GM19455 (cell line): ENCODE measurements around the gene WDR74.
"Not testable (repeated sequence)": the region's sequence is repeated elsewhere in the genome, so short reads cannot be mapped to it uniquely, and the experiment has no call there.

ENCODE experiments used
- ATAC-seq: cut with Tn5 transposase; IDR thresholded peaks from one replicate; pipeline ENCODE4 v1.9.1; 2021; ENCODE audit not compliant: unreplicated experiment

The WDR74 gene

DNA sequence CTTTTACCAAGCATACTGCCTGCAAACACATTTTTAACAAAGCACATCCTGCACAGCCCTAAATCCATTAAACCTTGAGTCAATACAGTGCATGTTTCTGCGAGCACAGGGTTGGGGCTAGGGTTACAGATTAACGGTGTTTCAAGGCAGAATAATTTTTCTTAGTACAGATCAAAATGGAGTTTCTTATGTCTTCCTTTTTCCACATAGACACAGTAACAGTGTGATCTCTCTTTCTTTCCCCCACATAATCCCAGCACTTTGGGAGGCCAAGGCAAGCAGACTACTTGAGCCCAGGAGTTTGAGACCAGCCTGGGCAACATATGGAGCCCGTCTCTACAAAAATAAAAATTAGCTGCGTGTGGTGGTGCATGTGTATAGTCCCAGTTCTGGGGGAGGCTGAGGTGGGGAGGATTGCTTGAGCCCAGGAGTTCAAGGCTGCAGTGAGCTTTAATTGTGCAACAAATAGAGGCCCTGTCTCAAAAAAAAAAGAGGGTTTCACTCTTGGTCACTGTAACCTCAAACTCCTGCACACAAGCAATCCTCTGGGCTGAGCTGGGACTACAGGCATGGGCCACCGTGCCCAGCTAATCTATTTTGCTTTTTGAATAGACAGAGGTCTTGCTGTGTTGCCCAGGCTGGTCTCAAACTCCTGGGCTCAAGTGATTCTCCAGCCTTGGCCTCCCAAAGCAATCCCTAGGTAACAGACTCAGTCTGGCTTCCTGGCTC is 21.6 kb upstream of the WDR74 start:
- no peak for ATAC-seq

DNA sequence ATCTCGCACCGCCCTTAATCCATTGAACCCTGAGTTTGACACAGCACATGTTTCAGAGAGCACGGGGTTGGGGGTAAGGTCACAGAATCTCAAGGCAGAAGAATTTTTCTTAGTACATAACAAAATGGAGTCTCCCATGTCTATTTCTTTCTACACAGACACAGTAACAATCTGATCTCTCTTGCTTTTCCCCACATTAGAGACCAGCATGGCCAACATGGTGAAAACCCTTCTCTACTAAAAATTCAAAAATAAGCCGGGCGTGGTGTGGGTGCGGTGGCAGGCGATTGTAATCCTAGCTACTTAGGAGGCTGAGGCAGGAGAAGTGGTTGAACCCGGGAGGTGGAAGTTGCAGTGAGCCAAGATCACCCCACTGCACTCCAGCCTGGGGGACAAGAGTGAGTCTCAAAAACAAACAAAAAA is 19.9 kb upstream of the WDR74 start:
- ATAC-seq, result not testable (repeated sequence)

DNA sequence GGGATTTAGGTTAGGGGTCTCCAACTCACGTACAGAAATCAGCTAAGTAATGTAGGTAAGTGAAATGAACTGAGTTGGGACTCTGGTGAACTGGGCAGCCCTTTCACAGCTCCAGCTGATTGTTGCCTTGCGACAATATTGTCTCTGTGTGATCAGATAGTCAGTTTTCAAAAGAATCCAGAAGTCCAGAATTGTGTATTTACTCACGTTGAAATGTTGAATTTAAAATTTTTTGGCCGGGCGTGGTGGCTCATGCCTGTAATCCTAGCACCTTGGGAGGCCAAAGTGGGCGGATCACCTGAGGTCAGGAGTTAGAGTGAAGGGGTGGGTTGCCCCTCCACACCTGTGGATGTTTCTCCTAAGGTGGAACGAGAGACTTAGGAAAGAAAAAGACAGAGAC is 18.8 kb upstream of the WDR74 start:
- no peak for ATAC-seq

DNA sequence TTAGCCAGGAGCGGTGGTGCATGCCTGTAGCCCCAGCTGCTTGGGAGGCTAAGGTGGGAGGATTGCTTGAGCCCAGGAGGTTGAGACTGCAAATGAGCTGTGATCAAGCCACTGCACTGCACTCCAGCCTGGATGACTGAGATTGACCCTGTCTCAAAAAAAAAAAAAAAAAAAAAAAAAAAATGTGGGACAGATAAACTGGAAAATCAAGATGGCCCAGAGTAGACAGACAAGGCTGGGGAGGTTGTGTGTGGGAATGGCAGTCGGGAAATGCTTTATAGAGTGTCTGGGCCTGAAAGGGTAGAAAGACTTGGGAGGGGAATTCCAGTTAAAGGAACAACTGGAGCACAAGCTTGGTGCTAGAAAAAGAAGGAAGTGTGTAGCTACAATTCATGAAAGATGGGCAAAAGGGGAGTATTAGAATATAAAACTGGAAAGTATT is 18.2 kb upstream of the WDR74 start:
- no peak for ATAC-seq

DNA sequence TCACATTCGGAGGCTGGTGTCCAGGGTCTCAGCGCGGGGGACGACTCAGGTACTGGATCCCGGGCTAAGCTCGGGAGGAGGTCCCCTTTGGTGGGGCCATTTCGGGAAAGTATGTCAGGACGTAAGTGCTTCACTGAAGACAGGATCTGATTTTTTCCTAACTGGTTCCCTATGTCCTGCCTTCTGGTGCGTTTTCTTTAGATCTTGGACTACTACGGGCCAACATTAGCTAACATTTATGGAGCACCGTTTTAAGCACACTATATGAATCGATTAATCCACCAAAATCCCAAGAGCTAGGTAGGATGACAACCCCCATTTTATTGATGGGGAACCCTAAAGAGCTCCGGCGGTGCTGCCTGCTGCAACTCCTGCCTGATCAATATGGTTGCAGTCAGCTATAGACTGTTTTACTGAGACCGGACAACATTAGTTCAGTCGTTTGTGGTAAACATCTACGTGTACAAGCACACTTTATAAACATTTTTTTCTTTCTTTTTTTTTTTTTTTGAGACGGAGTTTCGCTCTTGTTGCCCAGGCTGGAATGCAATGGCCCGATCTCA is 17.0 kb upstream of the WDR74 start:
- no peak for ATAC-seq

DNA sequence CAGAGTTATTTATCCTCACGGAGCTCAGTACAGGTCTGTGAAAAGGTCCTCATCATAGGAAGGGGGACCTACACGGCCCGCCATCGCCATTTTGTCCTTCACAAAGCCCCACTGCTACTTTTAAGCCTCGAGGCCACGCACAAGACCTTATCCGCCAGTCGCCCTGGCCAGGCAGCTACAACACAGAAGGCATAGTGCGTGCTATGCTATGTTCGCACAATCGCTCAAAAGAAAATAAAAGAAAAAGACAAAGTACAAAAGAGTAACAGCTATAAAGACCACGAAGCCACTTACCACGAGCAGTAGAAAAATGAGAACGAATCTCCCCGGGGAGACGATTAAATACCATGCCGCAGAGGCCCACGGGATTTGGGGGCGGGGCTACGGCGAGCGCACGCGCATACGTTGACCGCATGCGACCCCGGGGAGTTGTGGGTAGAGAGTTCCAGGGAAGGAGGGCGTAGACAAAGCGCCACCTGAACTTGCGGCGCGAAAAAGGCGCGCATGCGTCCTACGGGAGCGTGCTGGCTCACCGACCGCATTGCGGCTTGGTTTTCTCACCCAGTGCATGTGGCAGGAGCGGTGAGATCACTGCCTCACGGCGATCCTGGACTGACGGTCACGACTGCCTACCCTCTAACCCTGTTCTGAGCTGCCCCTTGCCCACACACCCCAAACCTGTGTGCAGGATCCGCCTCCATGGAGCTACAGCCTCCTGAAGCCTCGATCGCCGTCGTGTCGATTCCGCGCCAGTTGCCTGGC is 16.4 kb upstream of the WDR74 start:
- peak; percentile 80 for ATAC-seq

DNA sequence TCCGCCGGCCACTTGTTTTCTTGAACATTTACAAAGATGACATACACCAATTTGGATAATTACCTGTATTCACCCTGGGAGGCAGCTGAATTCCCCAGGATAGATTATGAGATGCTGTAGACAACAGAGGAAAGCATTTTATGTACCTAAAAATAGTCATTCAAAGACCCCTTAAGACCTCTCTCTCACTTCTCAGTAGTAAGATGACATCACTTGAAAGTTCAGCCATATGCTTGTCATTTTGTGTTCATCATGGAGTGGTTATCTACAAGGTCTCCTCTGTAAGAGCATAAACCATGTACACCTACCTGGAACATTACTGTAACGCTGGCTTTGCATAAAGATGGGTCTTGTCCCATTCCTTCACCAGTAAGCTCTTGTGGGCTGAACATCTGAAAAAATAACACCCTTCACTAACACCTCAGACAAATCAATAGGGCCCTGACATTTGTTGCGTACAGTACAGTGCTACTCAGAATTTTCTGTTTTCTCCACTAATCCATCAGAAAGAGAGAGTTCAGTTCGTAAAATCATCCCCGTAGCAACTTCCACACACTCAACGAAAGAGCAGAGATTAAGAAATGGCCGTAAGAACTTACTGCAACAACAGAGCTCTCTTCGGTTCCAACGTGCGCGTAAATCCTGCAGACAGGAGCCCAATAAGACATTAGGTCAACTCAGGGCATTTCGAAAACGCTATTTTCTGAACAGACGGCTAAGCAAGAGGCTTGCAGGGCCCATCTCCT is 15.6 kb upstream of the WDR74 start:
- ATAC-seq, result no peak

DNA sequence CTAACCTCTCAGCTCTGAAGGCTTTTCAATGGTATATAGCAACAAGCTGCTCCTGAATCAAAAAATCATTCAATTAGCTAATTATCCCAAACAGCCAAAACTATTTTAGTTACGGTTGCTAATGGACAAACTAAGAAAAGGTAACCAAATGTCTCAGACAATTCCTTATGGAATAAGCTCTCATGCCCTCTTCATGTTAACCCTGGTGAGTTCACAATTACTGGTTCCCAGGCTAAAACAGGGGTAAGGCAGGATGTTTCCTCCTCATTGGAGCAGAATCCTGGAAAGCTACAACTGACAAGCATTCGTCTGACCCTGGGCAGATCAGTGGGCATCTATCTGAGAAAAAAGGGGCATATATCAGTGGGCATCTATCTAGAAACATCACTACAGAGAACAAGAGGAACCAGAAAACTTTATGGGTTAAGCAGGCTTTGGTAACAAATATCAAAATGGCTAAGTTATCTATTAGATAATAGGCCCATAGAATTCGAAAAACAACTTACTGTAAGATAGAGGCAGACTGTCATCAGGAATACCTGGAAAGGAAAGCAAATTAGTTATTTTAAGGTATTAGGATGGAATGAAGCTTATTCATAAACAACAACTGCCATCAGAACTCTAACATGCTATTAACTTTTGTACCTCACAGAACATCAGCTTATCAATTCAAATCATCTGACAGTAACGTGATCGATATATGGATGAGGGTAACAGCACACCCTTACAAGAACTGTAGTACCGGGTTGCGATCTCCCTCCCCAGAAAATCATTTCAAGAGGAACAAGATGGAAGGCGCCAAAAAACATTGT is 14.8 kb upstream of the WDR74 start:
- ATAC-seq, result no peak

DNA sequence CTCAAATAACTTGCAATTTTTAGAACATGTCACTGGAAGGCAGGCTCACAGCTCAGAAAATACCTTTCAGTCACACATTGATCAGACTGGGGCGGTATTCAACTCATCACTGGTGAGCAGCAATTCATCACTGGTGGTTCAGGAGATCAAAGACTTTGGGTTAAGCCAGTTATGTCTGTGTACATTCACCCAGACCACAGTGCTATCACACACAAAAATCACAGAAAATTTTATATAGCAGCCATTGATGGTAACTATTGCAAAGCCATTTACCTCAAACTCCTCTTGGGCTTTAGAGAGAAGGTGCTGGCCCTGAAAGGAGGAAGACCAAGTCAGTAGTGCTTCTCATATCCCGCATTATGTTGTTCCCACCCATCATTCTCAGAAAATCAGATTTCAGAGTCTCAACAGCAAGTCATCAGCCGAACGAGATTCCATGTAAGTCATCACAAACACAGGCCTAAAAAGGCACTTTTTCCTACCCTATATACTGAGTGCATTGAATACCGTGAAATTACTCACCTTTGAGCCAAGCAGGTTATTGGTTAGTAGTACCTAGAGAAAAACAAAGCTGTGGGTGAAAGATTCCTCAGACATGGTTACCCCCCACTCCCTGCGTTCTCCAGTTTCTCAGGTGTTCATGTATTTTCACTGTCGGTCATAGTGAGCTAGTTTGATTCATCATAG is 14.0 kb upstream of the WDR74 start:
- ATAC-seq, result no peak

DNA sequence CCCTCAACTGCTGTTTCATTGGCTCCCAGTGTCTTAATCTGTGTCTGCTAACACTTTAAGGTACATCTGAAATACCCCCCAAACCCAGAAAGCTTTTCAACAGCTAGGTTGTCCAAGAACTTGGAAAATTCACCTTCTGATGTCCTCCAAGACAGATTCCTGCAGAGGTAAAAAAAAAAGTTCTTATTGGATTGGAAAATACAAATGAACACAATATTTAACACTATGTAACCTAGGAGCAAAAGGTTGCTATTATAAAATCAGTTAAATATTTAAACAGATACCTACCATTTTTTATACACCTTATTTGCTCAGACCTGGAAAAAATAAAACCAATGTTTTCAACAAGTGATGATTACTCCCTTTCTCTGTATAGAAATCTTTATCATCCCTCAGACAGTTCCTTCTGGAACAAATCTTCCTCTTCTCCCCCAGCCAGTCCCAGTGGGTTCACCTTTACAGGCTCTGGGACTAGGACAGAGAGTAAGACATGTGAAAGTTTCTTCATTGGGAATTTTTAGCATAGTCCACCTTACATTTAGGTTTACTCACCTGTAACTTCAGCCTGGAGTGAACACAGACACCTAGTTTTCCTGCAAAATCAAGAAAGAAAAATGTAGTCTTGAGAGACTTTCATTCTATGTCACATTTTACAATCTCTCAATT is 13.3 kb upstream of the WDR74 start:
- ATAC-seq, result no peak

DNA sequence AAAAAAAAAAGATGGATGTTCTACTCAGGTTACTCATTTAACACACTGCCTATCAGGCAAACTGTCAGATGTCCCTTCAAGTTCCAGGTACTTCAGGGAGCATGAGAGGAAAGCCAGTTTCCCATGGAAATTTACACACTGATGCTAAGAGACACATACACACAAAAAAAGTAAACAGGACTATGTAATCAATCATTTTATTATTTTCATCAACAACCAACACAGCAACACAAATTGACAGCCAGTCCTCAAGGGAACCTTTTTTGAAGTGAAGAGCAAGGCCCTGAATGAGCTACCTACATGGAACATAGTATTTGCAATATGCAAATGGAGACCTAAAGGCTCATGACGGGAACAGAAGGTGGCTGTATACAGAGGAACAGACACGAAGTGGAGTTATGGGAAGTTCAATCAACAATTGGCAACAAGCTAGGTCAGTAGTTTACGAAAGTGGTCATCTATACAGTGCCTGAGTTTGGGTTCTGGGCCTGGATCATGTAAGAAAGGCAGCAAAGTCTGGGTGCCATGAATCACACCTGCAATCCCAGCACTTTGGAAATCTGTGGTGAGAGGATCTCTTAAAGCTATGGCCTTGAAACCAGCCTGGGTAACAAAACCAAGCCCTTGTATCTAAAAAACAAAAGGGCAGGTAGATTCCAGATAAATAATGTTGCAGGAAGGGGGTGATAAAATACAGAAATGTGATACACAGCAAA is 12.6 kb upstream of the WDR74 start:
- ATAC-seq, result no peak

DNA sequence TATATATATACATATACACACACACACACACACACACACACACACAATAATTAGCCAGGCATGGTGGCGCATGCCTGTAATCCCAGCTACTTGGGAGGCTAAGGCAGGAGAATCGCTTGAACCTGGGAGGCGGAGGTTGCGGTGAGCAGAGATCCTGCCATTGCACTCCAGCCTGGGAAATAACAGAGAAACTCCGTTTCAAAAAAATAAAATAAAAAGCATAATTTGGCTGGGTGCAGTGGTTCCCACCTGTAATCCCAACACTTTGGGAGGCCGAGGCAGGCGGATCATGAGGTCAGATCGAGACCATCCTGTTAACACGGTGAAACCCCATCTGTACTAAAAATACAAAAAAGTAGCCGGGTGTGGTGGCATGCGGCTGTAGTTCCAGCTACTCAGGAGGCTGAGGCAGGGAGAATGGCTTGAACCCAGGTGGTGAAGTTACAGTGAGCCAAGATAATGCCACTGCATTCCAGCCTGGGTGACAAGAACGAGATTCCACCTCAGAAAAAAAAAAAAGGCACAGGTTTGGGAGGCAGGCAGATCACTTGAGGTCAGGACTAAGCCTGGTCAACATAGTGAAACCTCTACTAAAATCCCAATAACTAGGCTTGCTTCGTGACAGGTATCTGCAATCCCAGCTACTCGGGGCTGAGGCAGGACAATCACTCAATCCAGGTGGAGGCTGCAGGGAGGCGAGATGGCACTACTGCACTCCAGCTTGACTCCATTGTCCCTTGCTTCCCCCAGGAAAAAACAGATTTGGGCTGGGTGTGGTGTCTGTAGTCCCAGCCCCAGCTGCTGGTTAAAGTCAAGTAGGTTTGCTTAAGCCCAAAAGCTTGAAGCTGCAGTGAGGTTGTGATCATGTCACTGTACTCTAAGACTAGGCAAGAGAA is 11.8 kb upstream of the WDR74 start:
- no peak for ATAC-seq

DNA sequence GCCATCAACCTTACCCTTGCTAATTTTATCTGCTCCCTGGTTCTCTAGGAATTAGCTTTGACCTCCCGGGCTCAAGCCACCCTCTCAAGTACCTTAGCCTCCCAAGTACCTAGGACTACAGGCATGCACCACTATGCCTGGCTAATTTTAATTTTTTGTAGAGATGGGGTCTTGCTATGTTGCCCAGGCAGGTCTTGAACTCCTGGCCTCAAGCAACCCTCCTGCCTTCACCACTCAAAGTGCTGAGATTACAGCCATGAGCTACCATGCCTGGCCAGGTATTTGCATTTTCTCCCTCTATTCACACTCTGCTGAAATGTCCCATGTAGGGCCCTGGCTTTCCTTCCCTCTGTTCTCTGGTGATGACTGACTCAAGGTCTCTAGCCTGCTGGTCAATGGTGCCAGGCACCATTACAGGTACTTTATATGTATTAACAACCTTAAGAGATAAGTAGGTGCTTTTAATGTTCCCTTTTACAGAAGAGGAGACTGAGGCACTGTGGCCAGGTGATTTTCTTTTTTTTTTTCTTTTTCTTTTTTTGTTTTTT is 8.5 kb upstream of the WDR74 start:
- ATAC-seq, result no peak

DNA sequence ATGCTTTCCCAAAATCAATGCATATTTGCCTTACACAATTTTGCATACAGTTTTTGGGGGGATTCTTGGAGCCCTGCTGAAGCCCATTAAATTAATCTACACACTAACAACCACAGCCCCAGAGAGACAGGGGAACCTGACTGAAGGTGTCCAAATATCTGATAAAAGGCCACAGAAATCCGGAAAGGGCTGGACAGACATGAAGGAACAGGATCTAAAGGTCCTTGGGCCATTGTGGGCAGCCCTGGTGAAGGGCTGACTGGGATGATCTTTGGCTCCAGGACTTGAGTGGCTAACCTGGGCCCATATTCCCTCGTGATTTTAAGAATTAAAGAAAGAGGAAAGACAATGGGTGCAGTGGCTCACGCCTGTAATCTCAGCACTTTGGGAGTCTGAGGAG is 6.8 kb upstream of the WDR74 start:
- ATAC-seq, result no peak

DNA sequence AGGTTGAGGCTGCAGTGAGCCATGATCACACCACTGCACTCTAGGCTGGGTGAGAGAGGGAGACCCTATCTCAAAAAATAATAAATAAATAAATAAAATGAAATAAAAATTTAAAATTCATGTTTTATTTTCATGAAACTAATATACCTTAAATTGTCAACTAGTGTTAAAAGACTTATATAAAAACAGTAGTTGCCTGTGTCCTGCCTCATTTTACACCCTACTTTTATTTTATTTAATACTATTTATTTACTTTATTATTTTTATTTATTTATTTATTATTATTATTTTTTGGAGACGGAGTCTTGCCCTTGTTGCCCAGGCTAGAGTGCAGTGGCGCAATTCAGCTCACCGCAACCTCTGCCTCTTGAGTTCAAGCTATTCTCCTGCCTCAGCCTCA is 4.8 kb upstream of the WDR74 start:
- no peak for ATAC-seq

DNA sequence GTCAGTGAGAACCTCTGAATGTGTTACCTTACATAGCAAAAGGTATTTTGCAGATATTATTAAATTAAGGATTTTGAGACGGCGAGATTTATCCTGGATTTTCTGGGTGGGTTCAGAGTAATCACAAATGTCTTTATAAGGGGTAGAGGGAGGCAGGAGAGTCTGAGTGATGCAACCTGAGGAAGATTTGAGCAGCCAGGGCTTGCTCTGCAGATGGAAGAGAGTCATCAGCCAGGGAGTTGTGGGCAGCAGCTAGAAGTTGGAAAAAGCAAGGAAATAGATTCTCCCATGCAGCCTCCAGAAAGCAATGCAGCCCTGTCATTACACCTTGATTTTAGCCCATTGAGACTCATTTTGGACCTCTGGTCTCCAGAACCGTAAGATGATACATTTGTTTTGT is 4.1 kb upstream of the WDR74 start:
- ATAC-seq, result no peak

DNA sequence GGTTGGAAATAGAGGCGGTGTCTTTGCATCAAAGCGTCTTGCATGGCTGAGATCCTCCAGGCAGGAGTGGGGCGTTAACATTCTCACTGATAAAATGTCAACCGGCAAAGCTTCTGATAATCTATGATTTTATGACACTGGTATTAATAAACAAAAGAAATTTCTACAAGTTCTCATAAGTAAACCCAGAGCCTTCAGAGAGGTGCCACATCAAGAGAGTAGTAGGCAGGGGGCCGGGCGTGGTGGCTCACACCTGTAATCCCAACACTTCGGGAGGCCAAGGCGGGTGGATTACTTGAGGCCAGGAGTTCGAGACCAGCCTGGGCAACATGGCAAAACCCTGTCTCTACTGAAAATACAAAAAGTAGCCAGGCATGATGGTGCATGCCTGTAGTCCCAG is 3.5 kb upstream of the WDR74 start:
- not testable (repeated sequence) for ATAC-seq
